OCI-LY3 (cell line): ENCODE data around the gene TTF2.

Experiments
- CTCF ChIP-seq: fragments of 200-600, 300-600 bp; sonication (generic); IDR thresholded peaks from 2 replicates; pipeline ENCODE4 v1.5.1; 2014; ENCODE audit warnings: antibody characterized with exemption, low read length, low read depth
- EZH2phosphoT487 ChIP-seq: fragments of 200-600 bp; shearing (Covaris generic); IDR thresholded peaks from 2 replicates; pipeline ENCODE4 v1.6.1; 2018; ENCODE audit warnings: antibody characterized with exemption, mixed run types, low read depth

- TF ChIP-seq CTCF (no peak), EZH2phosphoT487 (no peak)
Observed at GRCh38 chr1:117105722-117106121, 45.6 kb downstream of the TTF2 start.
